GM19193 (cell line): Measurements from ENCODE around the gene R3HDM1.

Source experiments
- POLR2A ChIP-seq: IDR thresholded peaks from 4 replicates; pipeline ENCODE4 v1.6.1; 2011; ENCODE audit not compliant: insufficient read depth, insufficient read length; ENCODE audit errors: extremely low read depth

Gene R3HDM1

DNA sequence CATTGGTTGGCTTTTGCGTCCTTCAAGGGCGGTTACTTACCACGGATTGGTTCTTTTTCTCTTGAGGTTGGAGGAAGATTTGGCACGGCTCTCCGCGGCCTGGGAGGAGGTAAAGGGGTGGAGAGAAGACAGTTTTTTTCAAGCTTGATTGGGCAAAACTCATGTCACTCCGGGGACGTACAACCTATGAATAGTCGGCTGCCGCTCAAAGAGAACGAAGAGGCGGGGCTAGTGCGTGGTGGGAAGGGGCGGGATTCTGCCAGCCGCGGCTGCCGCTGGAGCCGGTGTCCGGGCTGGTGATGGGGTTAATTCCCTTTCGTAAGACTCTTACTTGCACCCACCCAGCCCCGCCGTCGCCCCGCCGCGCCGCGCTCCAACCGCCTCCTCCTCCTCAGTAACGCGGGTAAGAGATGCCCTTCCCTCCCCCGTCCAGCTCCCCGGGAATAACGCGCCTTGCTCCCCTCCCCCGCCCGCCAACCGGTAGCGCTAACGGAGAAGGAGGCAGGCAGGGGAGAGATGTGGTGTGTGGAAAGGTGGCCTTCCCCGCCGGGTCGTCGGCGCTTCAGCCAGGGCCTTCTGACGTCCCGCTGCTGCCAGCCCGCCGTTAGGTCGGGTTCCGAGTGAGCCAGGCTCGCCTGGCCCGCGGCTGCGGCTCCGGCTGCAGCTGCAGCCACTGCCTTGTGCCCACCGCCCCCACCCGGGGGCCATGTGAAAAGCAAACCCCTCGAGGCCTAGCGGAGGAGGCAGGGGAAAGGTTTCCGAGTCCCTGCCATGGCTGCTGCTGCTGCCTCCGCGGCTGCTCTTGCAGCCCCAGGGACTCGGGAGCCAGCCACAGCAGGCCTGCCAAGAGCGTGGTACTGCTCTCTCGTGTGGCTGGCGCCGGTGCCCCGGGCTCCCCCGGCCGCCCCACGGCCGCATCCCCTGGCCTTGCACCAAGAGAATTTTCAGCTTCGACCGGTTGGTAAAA is at the start of gene R3HDM1:
TSS of gene R3HDM1 (plus strand) at position 254 of the 967 bp plus-strand sequence. CDS start 73,362 bp downstream, outside the sequence.
- TF ChIP-seq POLR2A: peak; percentile 71

DNA sequence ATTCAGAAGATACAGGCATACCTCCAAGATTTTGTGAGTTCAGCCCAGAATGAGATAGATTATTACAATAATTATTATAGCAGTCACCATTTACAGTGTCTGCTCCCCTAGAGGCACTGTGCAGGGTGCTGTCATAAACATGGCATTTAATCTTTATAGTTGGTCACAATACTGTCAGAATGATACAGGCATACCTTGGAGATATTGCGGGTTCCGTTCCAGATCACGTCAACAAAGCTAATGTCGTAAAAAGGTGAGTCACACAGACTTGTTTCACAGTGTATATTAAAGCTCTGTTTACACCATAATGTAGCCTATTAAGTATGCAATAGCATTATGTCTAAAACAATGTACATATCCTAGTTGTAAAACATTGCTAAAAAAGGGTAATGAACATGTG is 45.8 kb upstream of the R3HDM1 start:
- no peak for TF ChIP-seq POLR2A

DNA sequence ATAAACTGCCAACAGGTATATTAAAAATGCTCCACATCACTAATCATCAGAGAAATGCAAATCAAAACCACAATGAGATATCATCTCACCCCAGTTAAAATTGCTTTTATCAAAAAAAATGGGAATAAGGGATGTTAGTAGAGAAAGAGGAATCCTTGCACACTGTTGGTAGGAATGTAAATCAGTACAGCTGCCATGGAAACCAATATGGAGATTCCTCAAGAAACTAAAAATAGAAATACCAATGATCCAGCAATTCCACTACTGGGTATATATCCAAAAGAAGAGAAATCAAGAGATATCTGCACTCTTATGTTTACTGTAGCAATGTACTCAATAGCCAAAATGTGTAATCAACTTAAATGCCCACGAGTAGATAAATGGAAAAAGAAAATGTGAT is 40.9 kb upstream of the R3HDM1 start:
- no peak for TF ChIP-seq POLR2A

DNA sequence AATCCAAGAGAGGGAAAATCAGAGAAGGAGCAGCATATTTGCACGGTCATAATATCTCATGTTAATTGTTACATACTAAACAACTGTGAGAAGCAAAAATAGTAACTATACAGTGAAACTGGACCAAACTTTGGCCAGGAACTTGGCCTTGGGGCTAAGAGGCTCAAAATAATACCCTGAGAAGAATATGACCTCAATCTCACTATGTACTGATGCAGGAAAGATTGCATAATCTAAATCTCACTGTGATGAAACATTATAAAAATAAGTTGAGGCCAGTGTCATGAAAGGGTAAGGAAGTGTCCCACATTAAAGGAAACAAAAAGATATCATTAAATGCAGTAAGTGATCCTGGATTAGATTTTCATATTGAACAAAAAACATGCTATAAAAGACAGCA is 36.8 kb upstream of the R3HDM1 start:
- no peak for TF ChIP-seq POLR2A

DNA sequence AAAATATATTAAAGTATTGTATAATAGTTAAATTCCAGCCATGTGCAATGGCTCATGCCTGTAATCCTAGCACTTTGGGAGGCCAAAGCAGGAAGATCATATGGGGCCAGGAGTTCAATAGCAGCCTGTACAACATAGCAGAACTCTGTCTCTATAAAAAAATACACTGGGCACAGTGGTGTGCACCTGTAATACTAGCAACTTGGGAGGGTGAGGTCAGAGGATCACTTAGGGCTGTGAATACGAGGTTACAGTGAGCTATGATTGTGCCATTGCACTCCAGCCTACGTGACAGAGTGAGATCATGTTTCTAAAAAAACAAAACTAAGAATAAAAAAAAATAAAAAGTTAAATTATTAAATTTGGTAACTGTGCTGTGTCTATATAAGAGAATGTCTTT is 36.4 kb upstream of the R3HDM1 start:
- TF ChIP-seq POLR2A: no peak

DNA sequence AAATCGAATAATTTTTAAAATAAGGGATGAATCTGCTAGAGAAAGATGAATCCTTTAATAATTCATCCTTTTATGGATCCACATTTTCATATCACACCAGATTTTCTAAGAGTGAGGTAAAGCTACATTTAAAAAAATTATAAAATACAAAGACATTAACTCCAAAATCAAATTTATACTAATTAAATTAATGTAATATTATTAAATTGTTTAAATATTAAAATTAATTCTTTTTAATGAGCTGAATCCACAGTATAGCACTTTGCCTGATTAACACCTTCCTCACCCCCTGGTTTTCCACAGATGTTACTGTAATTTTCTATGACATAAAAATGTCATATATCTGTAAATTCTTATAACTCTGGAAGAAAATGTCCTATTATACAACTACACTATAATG is 26.5 kb upstream of the R3HDM1 start:
- TF ChIP-seq POLR2A: no peak

DNA sequence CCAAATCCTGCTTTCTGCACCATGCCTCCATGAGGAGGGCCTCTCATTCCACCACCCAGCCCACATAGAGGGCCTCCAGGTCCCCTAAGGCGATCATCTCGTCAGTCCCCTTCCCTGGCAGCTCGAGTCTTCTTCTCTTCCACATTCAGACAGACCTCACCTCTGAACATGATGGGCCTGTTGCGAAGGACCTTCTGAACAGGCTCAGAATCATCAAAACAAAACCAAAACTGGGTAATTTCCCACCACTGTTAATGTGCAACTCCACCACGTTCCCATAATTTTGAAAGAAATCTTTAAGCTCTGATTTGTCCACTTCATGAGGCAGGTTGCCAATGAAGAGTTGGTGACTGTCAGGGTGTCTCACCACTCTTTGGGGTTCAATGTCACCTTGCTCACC is 20.7 kb upstream of the R3HDM1 start:
- no peak for TF ChIP-seq POLR2A

DNA sequence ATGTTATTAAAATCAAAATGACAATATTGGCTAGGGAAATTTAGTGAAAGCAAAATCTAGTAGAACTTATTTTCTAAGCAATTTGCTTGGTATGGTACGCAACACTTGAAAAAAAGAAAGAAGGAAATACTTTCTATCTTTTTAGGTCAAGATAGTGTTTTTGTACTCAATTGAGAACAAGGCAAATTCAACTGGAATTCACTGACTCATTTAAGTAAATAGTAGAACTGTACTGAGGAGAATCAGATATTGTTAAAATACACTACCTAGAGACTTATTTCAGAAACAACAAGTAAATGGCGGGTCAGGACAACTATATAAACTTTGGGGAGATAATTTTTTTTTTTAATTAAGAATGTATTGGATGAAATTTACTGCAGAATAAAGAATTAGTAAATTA is 19.2 kb upstream of the R3HDM1 start:
- no peak for TF ChIP-seq POLR2A

DNA sequence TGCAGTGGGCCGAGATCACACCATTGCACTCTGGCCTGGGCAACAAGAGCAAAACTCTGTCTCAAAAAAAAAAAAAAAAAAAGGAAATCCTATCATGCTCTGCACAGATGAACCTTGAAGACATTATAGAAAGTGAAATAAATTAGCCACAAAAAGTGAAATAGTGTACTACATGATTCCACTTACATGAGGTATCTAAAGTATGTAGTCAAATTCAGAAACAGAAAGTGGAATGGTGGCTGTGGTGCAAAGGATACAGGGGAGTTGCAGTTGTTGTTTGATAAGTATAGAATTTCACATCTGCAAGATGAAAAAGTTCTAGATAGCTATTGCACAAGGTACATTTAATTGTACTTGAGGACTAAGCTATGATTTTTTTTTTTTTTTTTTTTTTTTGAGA is 5.5 kb upstream of the R3HDM1 start:
- TF ChIP-seq POLR2A: no peak

DNA sequence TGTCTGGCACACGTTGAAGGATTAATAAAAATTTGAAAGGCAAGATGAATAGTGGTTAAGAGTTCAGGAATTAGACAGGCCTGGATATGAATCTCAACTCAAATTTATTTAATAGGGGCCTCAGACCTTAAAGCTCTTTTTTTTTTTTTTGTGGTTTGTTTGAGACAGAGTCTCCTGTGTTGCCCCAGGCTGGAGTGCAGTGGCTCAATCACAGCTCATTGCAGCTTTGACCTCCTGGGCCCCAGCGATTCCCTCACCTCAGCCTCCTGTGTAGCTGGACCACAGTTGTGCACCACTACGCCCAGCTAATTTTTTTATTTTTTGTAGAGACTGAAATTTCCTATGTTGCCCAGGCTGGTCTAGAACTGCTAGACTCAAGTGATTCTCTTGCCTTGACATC is 3.3 kb upstream of the R3HDM1 start:
- no peak for TF ChIP-seq POLR2A

DNA sequence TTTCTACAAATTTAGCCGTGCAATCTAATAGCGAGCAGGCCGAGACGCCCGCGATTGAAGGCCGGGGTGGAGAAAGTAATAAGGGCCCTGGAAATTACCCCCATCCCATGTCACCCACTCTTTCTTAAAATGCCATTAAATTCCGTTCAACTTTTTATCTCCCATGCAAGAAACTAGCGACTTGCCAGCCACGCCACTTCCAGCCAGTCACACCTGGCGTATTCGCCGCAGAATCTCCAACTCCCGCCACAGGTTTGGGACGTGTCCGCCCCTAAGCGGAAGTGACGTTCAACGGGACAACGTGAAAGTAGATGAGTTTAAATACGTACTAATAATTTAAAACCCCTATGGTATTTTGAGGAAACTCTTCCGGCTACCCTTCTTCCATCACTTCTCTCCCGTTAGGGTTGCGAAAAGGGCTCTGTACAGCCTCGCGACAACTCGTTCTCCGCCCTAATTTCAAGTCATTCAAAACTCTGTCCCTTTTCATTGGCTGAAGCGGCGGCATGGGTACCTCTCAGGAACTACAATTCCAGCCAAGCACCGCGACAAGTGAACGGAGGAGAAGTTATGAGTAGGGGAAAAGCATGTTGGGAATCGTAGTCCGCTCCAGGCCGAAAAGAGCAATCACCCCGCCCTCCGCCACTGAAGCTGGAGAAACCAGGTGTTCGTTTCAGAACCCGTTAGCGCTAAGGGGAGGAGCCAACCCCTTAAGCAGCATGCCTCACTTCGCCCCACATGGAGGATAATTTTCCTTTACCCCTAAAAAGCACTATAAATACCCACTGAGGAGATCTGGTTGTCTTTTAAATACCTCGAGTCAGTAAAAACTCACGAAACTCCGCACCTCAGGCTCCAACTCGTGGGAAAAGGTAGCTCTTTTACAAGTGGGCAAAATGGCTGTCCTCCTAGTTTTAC is 712 bp upstream of the R3HDM1 start, which contains the start of gene ZRANB3:
TSS of gene ZRANB3 (minus strand) at position 906 of the 918 bp plus-strand sequence.
- TF ChIP-seq POLR2A: peak; percentile 58

DNA sequence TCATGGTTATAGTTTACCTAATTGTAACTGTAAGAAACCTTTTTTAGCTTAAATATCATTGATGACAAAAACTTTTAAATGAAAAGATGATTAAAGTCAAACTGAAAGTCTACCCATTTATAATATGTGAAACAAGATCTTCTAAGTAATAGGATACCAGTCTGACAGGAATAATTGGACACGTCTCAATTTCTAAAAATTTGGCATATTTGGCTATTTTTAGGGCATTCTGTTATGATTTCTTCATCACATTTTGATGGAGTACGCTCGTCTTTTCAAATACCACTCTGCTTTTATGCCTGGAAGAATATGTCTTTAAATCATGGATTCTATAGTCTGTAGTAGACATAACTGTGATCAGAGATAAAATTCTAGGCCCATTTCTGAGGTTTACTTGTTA is 1.3 kb downstream of the R3HDM1 start:
- TF ChIP-seq POLR2A: no peak

DNA sequence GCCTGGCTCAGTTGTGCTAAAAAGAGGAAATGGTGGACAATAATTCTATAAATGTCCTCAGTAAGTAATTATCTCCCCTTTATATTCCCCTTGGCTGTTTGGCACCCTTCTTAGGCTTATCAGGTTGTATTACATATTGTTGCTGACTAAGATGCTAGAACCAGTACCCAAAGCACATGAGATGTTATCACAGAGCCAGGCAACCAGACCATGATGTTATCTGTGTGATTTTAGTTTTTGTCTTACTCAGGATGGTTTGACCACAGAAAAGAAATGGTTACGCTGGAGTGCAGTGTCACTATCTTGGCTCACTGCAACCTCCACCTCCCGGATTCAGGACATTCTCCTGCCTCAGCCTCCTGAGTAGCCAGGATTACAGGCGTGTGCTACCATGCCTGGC is 15.2 kb downstream of the R3HDM1 start:
- TF ChIP-seq POLR2A: no peak

DNA sequence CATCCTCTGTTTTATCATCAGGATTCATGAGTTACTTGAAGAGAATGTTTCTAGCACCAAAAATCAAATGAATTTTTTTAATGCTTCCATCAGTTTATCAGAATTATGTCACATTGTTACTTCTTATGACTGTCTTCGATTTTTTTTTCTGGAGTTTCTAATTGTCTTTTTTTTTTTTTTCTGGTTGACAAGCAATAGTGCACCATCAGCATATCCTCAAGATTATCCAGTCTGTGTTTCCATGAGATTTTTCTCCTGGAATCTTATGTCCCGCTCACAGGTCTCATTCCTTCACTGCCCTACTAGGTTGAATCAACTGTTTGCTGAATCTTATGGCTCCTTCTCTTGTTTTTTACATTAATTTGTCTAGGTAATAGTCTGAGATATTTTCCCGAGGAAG is 16.0 kb downstream of the R3HDM1 start:
- no peak for TF ChIP-seq POLR2A

DNA sequence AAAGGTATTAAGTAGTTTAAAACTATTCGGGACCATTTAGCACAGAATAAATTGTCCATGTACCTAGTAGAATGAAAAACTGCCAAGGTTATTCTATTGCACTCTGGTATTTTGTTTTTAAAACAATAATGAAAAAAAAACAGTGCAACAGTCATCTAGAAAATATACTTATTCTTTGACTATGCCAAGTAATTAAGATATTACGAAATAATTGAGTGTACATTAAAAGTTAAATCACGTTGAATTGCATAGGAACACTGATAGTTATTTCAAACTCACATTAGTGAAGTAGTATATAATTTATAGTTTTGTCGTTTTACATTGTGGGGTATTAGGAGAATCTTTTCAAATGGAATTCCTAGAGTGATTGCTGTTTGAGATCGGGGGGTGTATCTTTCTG is 20.1 kb downstream of the R3HDM1 start:
- no peak for TF ChIP-seq POLR2A
